ENCODE data around the gene SLC6A16.

DNA sequence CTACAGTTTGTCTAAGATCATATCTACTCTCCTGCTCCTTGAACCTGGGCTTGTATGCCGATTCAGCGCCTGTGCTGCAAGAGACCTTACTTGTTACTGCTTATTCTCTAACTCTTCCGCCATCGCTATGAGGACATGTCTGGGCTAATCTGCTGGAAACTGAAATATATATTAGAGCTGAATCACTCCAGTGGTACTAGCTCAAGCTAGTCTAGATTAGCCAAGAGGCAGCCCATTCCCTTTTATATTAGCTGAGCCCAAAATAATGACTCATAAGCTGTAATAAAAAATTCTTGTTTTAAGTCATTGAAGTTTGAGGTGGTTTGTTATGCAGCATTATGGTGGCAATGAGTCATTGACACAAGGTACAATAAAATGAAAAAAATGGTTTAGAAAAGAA is 52.8 kb downstream of the SLC6A16 start:
- TF ChIP-seq, protein P1, sequence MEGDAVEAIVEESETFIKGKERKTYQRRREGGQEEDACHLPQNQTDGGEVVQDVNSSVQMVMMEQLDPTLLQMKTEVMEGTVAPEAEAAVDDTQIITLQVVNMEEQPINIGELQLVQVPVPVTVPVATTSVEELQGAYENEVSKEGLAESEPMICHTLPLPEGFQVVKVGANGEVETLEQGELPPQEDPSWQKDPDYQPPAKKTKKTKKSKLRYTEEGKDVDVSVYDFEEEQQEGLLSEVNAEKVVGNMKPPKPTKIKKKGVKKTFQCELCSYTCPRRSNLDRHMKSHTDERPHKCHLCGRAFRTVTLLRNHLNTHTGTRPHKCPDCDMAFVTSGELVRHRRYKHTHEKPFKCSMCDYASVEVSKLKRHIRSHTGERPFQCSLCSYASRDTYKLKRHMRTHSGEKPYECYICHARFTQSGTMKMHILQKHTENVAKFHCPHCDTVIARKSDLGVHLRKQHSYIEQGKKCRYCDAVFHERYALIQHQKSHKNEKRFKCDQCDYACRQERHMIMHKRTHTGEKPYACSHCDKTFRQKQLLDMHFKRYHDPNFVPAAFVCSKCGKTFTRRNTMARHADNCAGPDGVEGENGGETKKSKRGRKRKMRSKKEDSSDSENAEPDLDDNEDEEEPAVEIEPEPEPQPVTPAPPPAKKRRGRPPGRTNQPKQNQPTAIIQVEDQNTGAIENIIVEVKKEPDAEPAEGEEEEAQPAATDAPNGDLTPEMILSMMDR (IDR thresholded peaks at IDR 0.05; ENCODE audit: poor library complexity), result no peak
- no peak for TF ChIP-seq EZH2 (IDR thresholded peaks at IDR 0.05; ENCODE audit: borderline replicate concordance)
- TF ChIP-seq EZH2phosphoT487 (IDR thresholded peaks at IDR 0.05; ENCODE audit: low read depth, severe bottlenecking, unreplicated experiment), result no peak

All from hepatocyte (in vitro differentiated cells).